Osteocyte (in vitro differentiated cells): Measurements from ENCODE around the gene FLCN. TPM values are rescaled to one million over a fixed set of nuclear protein-coding genes. Genes with fewer than 3 reads are reported as not detected.
"Not testable (repeated sequence)": the region's sequence is repeated elsewhere in the genome, so short reads cannot be mapped to it uniquely, and the experiment has no call there.

Source experiments
- DNase-seq: peaks from one replicate; pipeline ENCODE4 v3.0.0; 2021; ENCODE audit warnings: mixed read lengths; ENCODE audit not compliant: unreplicated experiment; ENCODE audit errors: extremely low spot score
- H3K27ac Mint-ChIP-seq: one replicate; pipeline ENCODE4 v1.8.0; 2021; ENCODE audit warnings: mild to moderate bottlenecking, mixed read lengths; ENCODE audit not compliant: unreplicated experiment
- H3K27me3 Mint-ChIP-seq: one replicate; pipeline ENCODE4 v1.8.0; 2021; ENCODE audit warnings: mixed read lengths; ENCODE audit not compliant: unreplicated experiment
- H3K36me3 Mint-ChIP-seq: one replicate; pipeline ENCODE4 v1.8.0; 2021; ENCODE audit warnings: mixed read lengths; ENCODE audit not compliant: unreplicated experiment
- H3K4me1 Mint-ChIP-seq: one replicate; pipeline ENCODE4 v1.8.0; 2021; ENCODE audit warnings: mixed read lengths; ENCODE audit not compliant: unreplicated experiment
- H3K4me3 Mint-ChIP-seq: one replicate; pipeline ENCODE4 v1.8.0; 2021; ENCODE audit warnings: mild to moderate bottlenecking, moderate library complexity, mixed read lengths; ENCODE audit not compliant: unreplicated experiment
- H3K9me3 Mint-ChIP-seq: one replicate; pipeline ENCODE4 v1.8.0; 2021; ENCODE audit warnings: mixed read lengths; ENCODE audit not compliant: unreplicated experiment
- CTCF ChIP-seq: fragments of 200-600 bp; sonication (generic); IDR thresholded peaks from 2 replicates; pipeline ENCODE4 v1.5.0; 2021; ENCODE audit warnings: antibody characterized with exemption, mild to moderate bottlenecking, moderate library complexity
- total RNA-seq: library from RNA; stranded (reverse); gene quantifications from 2 replicates; pipeline ENCODE4 v1.2.1, GENCODE V29; 2021

FLCN gene
- total RNA-seq, 1 donor from 2014 or later, result 91.1 TPM

- Mint-ChIP-seq H3K27me3 (no peaks in the 10 kb centered on the region), H3K36me3 (peaks cover 13% of the 10 kb centered on the region), H3K4me1 (peaks cover 38% of the 10 kb centered on the region), H3K9me3 (no peaks in the 10 kb centered on the region), H3K27ac (no peak overlapping the region), H3K4me3 (no peak overlapping the region)
- TF ChIP-seq CTCF, result no peak
- DNase-seq, result no peak
These were observed 46.8 kb downstream of the FLCN start for GRCh38 chr17:17190188-17190587.

GRCh38 chr17:17189559-17189958 is 47.4 kb downstream of the FLCN start:
- no peak for DNase-seq
- Mint-ChIP-seq H3K4me1 (peaks cover 38% of the 10 kb centered on the region), H3K36me3 (peaks cover 16% of the 10 kb centered on the region), H3K9me3 (no peaks in the 10 kb centered on the region), H3K4me3 (no peak overlapping the region), H3K27me3 (no peaks in the 10 kb centered on the region), H3K27ac (no peak overlapping the region)
- TF ChIP-seq CTCF, result no peak

GRCh38 chr17:17188586-17188985 is 48.4 kb downstream of the FLCN start:
- DNase-seq, result no peak
- Mint-ChIP-seq H3K36me3 (peaks cover 26% of the 10 kb centered on the region), H3K9me3 (no peaks in the 10 kb centered on the region), H3K27me3 (no peaks in the 10 kb centered on the region), H3K4me3 (no peak overlapping the region), H3K27ac (no peak overlapping the region), H3K4me1 (peaks cover 38% of the 10 kb centered on the region)
- TF ChIP-seq CTCF, result no peak

- no peak for TF ChIP-seq CTCF
- Mint-ChIP-seq H3K9me3 (no peaks in the 10 kb centered on the region), H3K4me1 (peaks cover 40% of the 10 kb centered on the region), H3K4me3 (no peak overlapping the region), H3K27me3 (no peaks in the 10 kb centered on the region), H3K27ac (peak overlapping the region; percentile 44), H3K36me3 (peaks cover 31% of the 10 kb centered on the region)
- DNase-seq, result no peak
These were observed 50.1 kb downstream of the FLCN start for GRCh38 chr17:17186551-17187505.

GRCh38 chr17:17186051-17186450 is 50.9 kb downstream of the FLCN start:
- Mint-ChIP-seq H3K27ac (no peak overlapping the region), H3K36me3 (peaks cover 32% of the 10 kb centered on the region), H3K27me3 (no peaks in the 10 kb centered on the region), H3K4me3 (no peak overlapping the region), H3K9me3 (no peaks in the 10 kb centered on the region), H3K4me1 (peaks cover 40% of the 10 kb centered on the region)
- no peak for TF ChIP-seq CTCF
- DNase-seq, result no peak

- DNase-seq, H3K27me3 Mint-ChIP-seq, H3K27ac Mint-ChIP-seq, H3K4me3 Mint-ChIP-seq, H3K9me3 Mint-ChIP-seq: not testable (repeated sequence)
- Mint-ChIP-seq H3K36me3 (peaks cover 39% of the 10 kb centered on the region), H3K4me1 (peaks cover 39% of the 10 kb centered on the region)
These were observed 51.8 kb downstream of the FLCN start for GRCh38 chr17:17184985-17185757.
